ENCODE results near the gene ADAMTS2. TPM values are rescaled to one million over a fixed set of nuclear protein-coding genes. Genes with fewer than 3 reads are reported as not detected.

ADAMTS2 gene
- total and polyA plus RNA-seq, 2 of the 4 experiments (the other 2 are of a cell fraction): 19.0 to 58.8 TPM

DNA sequence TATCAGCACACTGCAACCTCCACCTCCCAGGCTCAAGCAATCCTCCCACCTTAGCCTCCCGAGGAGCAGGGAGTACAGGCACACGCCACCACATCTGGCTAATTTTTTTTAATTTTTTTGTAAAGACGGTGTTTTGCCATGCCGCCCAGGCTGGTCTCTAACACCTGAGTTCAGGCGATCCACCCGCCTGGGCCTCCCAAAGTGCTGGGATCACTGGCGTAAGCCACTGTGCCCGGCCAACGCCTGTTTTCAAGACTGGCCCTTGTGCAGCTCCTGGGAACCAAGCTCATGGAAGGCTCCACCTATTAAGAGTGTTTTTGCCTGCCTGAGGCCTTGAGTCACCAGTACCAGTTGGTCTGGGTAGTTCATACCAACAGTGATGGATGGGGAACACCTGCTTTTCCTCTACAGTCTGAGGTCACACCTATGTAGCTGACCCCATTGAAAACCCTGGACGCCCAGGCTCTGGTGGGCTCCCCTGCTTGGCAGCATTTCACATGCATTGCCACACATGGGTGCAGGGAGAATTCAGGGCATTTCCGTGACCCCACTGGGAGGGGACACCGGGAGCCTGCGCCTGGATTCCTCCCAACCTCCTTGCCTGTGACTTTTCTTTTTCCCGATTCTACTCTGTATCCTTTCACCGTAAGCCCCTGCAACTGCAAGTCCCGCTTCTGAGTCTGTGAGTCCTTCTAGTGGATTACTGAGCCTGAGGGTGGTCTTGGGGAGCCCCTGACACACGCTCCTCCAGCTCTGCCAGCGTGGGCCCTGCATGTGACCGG is 221.6 kb downstream of the ADAMTS2 start:
- Histone ChIP-seq H2AFZ (replicated peaks; ENCODE audit: low read length, poor library complexity) (peak overlapping the region; percentile 21), H3K9me1 (ENCODE audit: insufficient read depth, low read length) (no peaks in the 10 kb centered on the region), H2BK20ac (ENCODE audit: low read depth, low read length) (no peak overlapping the region), H3K27me3 (ENCODE audit: control insufficient read depth, insufficient read depth, low read length) (no peaks in the 10 kb centered on the region), H3K4me3 (ENCODE audit: insufficient read depth, low read depth, low read length) (no peak overlapping the region), H4K8ac (ENCODE audit: low read depth in 2 of 2, low read length in 2 of 2) (no peak overlapping the region), H3K9me3 (ENCODE audit: control insufficient read depth, insufficient read depth, low read length) (no peaks in the 10 kb centered on the region; the same call in 1 of the 2 replicates), H3K27ac (ENCODE audit: insufficient read depth, low read length) (no peak overlapping the region), H3K23ac (ENCODE audit: low read depth, low read length) (no peak overlapping the region), H3K79me1 (ENCODE audit: low read depth in 1 of 2, low read length in 2 of 2) (no peaks in the 10 kb centered on the region), H3K14ac (replicated peaks; ENCODE audit: low read depth, low read length) (no peak overlapping the region), H3K4me1 (ENCODE audit: control insufficient read depth, insufficient read depth, low read length) (no peaks in the 10 kb centered on the region), H3K4ac (ENCODE audit: low read depth, low read length) (no peak overlapping the region), H3K9ac (ENCODE audit: low read depth, low read length) (no peak overlapping the region), H2BK5ac (ENCODE audit: low read depth, low read length, poor library complexity, severe bottlenecking) (no peak overlapping the region), H2AK5ac (ENCODE audit: low read depth, low read length) (no peak overlapping the region), H2BK120ac (ENCODE audit: low read depth, low read length) (no peak overlapping the region), H4K20me1 (ENCODE audit: insufficient read depth, low read length) (no peaks in the 10 kb centered on the region), H4K5ac (ENCODE audit: low read depth, low read length) (no peak overlapping the region), H3K4me2 (ENCODE audit: low read depth, low read length) (no peak overlapping the region), H3K36me3 (ENCODE audit: control insufficient read depth, insufficient read depth, low read length) (peaks cover 37% of the 10 kb centered on the region; the same call in 1 of the 2 replicates), H3K18ac (ENCODE audit: low read depth, low read length) (no peak overlapping the region), H2AK9ac (replicated peaks; ENCODE audit: low read depth, low read length, poor library complexity) (peak overlapping the region; percentile 28), H3K56ac (ENCODE audit: extremely low read depth, insufficient read depth, low read length) (no peak overlapping the region), H2BK15ac (ENCODE audit: low read depth, low read length) (no peak overlapping the region), H4K91ac (ENCODE audit: insufficient read depth, low read depth, low read length) (no peak overlapping the region)
- POLR2A ChIA-PET (ENCODE audit: unreplicated experiment): no interaction called here
- DNase-seq: no peak
- CTCF ChIA-PET: no interaction called here
- no peak for ATAC-seq (ENCODE audit: low read depth)
- no TSS peak for BruUV-seq (replicated peaks)
- no peak for TF ChIP-seq MAFK (IDR thresholded peaks at IDR 0.05; ENCODE audit: low read depth, low read length)
- TF ChIP-seq MAZ (IDR thresholded peaks at IDR 0.05; ENCODE audit: borderline replicate concordance, low read depth, low read length): no peak
- WGBS, 2 experiments (ENCODE audit: extremely low coverage in 2 of 2, insufficient read length in 1 of 2): 91% methylated on average over 10 of the region's 19 CpGs; no CpG with 5 or more reads in 1 of the 2 experiments
- dilution Hi-C loops (cut with HindIII; ENCODE audit: low sequenced_read_pairs, unreplicated experiment): no loop called here
- intact Hi-C loops (cut with micrococcal nuclease): no loop called here
- in situ Hi-C loops (cut with MboI; ENCODE audit: low sequenced_read_pairs): no loop called here
